Smooth muscle cell of the pulmonary artery (primary cell): Measurements from ENCODE around the gene ZBTB9. TPM values are rescaled to one million over a fixed set of nuclear protein-coding genes. Genes with fewer than 3 reads are reported as not detected.

ENCODE experiments used
- total RNA-seq: library from RNA; depleted of rRNA; stranded (reverse); fragments of >200 nt; gene quantifications from 2 replicates; pipeline ENCODE4 v1.2.3, GENCODE V29; 2014

The ZBTB9 gene, protein sequence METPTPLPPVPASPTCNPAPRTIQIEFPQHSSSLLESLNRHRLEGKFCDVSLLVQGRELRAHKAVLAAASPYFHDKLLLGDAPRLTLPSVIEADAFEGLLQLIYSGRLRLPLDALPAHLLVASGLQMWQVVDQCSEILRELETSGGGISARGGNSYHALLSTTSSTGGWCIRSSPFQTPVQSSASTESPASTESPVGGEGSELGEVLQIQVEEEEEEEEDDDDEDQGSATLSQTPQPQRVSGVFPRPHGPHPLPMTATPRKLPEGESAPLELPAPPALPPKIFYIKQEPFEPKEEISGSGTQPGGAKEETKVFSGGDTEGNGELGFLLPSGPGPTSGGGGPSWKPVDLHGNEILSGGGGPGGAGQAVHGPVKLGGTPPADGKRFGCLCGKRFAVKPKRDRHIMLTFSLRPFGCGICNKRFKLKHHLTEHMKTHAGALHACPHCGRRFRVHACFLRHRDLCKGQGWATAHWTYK
- 4.9 and 6.5 TPM in 2 replicates for total RNA-seq

DNA sequence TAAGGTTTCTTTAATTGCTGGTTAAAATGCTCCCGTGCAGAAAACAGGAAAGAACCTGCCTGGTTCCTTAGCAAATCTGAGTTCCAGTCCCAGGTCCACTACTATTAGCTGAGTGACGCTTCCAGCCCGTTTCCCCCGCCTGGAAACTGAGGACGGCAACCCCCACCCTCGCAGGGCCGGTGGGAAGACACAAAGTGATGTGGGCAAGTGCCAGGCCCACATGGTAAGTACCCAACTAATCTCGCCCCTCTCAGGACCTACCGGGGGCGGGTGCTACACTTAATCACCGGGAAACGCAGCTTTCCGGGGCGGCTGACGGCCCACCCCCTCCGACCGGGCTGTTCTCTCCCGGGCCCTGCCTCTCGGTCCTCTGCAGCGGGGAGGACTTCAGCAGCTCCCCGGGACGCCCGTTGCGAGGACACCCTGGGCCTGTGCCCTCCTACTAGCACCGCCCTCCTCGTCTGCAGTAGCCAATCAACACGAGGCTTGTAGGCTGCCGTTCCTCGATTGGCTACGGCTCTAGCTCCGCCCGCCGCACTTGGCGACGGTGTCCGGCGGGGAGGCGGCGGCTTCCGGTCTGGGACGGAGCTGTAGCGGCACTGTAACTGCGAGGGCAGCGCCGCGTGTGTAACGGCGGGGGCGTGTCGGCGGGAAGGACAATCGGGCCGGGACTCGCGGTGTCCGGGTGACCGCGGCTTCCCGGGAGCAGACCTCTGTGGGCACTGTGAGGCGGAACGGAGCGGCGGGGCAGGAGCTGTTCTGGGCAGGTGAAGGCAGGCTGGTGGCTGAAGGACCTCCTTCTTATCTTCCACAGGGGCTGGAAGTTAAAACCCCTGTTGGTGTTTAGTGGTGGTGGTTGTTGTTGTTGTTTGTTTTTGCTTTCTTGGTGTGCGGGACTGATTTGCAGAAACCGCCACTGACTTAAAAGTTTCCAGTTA, at the start of gene ZBTB9:
TSS of gene ZBTB9 (plus strand) at position 568 of the 938 bp plus-strand sequence. CDS start 525 bp downstream, outside the sequence.

DNA sequence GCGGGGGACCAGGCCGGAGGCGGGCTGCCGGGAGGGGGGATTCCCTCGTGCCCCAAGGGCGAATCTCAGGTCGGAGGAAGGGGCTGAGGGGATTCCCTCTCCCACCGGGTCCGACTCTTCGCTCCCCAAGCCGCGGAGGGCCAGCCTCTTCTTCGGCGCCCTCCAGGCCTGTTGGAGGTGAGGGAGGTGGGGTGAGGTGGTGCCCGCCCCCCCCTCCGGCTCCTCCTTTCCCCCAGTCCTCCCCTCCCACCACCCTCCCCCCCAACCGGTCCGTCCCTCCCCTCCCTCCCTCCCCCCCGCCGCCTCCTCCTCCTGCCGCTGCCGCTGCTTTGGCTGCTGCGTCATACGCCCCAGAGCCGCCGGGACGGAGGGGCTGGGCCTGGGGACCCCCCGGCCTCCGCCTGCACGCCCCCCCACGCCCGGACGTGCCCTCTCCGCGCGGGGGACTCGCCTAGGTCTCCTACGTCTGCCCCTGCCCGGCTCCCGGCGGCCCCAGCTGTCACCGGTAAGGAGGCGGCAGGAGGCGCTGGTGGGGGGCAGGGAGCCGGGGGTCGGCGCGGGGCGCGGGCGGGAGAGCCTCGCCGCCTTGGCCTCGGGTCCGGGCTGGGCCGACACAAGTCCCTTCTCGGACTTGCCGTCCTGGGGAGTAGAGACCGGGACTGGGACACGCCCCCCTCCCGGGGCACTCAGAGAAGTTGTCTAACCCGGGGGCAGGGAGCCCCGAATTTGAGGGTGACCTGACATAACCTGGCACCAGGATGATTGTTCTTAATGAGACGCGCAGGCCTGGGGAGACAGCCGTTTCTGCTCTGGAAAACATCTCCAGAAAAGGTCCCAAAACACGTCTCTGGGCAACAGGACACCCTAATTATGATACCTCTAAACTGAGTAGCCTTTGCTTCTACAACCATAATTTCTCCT, 43.4 kb upstream of the ZBTB9 start, which contains the start of gene PHF1:
TSS of gene PHF1 (plus strand) at position 304 of the 921 bp plus-strand sequence. CDS start 1,250 bp downstream, outside the sequence.

DNA sequence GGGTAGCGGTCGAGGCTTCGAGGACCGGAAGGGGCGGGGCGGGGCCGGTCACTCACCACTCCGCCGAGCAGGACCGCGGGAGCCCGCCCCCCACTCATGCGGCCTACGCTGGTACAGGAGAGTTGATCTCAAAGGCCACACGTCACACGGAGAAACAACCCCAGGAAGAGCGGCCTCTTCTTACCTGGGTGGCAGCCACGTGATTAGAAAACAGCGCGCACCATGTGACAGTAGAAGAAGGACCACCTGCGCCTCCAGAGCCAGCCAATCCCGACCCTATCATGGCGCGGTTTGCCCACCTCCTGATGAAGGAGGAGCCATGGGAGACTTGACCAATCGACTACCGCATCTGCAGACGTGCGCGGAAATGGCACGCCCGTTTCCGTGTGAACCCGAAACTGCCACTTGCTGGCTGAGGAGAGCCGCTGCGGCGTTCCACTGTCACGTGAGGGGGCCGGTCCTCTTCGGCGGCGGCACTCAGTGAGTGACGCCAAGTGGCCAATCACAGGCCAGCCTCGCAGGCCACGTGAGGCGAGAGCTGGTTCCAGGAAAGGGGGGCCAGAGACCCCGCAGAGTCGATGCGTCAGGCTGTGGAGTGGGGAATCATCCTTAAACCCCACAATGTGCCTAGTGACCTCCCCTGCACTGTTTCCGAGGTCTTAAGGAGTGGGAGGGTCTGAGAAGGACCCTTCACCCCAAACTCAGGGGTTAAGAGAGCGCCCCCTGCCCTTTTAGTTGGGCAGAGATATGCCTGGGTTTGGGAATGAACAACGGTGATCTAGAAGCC, 36.3 kb upstream of the ZBTB9 start, which contains the start of gene CUTA:
TSS of gene CUTA (minus strand) at position 205 of the 787 bp plus-strand sequence. CDS start at position 98, 107 bp downstream.

DNA sequence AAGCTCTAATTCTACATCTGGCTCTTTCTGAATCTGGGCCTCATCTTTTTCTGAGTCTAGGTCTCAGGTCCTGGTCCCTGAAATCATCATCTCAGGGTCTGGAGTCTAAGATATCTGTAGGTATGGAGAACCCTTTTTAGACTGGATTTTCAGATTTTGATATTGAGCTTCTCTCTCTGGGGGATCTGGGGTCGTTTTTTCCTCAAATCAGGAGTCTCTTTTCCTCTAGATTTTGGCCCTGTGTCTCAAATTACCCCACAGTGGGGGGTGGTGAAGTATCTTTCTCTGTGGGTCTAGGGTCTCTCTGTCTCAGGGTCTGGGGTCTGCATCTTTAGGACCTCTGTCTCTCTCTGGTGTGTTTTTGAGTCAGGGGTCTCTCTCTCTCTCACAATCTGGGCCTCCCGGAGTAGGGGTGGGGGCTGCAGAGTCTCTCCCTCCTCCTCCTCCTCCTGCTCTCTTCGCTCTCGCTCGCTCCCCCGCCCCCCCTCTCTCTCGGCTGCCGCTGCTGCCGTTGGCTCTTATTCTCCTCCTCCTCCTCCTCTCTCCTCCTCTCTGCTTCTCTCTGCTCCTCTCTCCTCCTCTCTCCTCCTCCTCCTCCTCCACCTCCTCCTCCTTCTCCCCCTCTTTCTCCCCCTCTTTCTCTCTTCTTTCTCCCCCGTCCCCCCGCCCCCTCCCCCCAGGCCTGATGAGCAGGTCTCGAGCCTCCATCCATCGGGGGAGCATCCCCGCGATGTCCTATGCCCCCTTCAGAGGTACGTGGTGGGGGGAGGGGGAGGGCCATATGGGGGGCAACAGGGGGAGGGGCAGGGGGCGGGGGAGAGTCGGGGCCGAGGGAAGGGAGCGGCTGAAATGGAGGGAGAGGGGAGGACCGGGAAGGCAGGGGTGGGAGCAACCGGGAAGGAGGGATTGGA, 34.5 kb upstream of the ZBTB9 start, which contains the start of gene SYNGAP1:
TSS of gene SYNGAP1 (plus strand) at position 486 of the 911 bp plus-strand sequence. CDS start at position 686, 200 bp downstream.

Other genes starting within 250 kb of the ZBTB9 start
- gene HSD17B8, start 249.9 kb upstream of the ZBTB9 start, total RNA-seq, result 4.2 and 5.4 TPM in 2 replicates
- gene RING1, start 246.1 kb upstream of the ZBTB9 start, total RNA-seq, result 33.2 and 33.3 TPM in 2 replicates
- gene VPS52, start 182.7 kb upstream of the ZBTB9 start, total RNA-seq, result 40.2 and 44.2 TPM in 2 replicates
- 1,733 and 1,914 TPM in 2 replicates for gene RPS18, start 182.5 kb upstream of the ZBTB9 start, total RNA-seq
- 4.9 and 7.6 TPM in 2 replicates for gene B3GALT4, start 177.5 kb upstream of the ZBTB9 start, total RNA-seq
- 44.7 and 54.2 TPM in 2 replicates for gene WDR46, start 165.3 kb upstream of the ZBTB9 start, total RNA-seq
- 20.1 and 25.2 TPM in 2 replicates for gene PFDN6, start 165.0 kb upstream of the ZBTB9 start, total RNA-seq
- gene RGL2, start 155.6 kb upstream of the ZBTB9 start, total RNA-seq, result 27.0 and 46.3 TPM in 2 replicates
- 91.0 and 112 TPM in 2 replicates for gene TAPBP, start 140.5 kb upstream of the ZBTB9 start, total RNA-seq
- 28.3 and 28.5 TPM in 2 replicates for gene ZBTB22, start 136.8 kb upstream of the ZBTB9 start, total RNA-seq
- gene DAXX, start 131.6 kb upstream of the ZBTB9 start, total RNA-seq, result 32.6 and 46.1 TPM in 2 replicates
- gene KIFC1, start 62.8 kb upstream of the ZBTB9 start, total RNA-seq, result 2.1 and 5.0 TPM in 2 replicates
- gene PHF1, start 43.6 kb upstream of the ZBTB9 start, total RNA-seq, result 25.1 and 30.0 TPM in 2 replicates
- 102 and 104 TPM in 2 replicates for gene CUTA, start 36.5 kb upstream of the ZBTB9 start, total RNA-seq
- gene SYNGAP1, start 34.5 kb upstream of the ZBTB9 start, total RNA-seq, result 10.5 and 16.1 TPM in 2 replicates
- 14.5 and 17.6 TPM in 2 replicates for gene BAK1, start 125.7 kb downstream of the ZBTB9 start, total RNA-seq
- gene ITPR3, start 166.7 kb downstream of the ZBTB9 start, total RNA-seq, result 24.6 and 135 TPM in 2 replicates